ENCODE measurements around the gene PGM1.

PGM1 gene

GRCh38 chr1:63662056-63662836, 69.0 kb downstream of the PGM1 start:
- H3K27me3 Mint-ChIP-seq, result no peaks in the 10 kb centered on the region
- no peak overlapping the region for H3K27ac Mint-ChIP-seq
- H3K9me3 Mint-ChIP-seq, result no peaks in the 10 kb centered on the region
- H3K36me3 Mint-ChIP-seq (ENCODE audit: low read depth), result peaks cover 73% of the 10 kb centered on the region
- H3K4me3 Mint-ChIP-seq, result no peak overlapping the region
- no peaks in the 10 kb centered on the region for H3K4me1 Mint-ChIP-seq (ENCODE audit: low read depth)

GRCh38 chr1:63662841-63663240, 69.6 kb downstream of the PGM1 start:
- H3K4me1 Mint-ChIP-seq (ENCODE audit: low read depth), result no peaks in the 10 kb centered on the region
- H3K9me3 Mint-ChIP-seq, result no peaks in the 10 kb centered on the region
- H3K36me3 Mint-ChIP-seq (ENCODE audit: low read depth), result peaks cover 68% of the 10 kb centered on the region
- no peak overlapping the region for H3K4me3 Mint-ChIP-seq
- no peak overlapping the region for H3K27ac Mint-ChIP-seq
- no peaks in the 10 kb centered on the region for H3K27me3 Mint-ChIP-seq

GRCh38 chr1:63663301-63663700, 70.1 kb downstream of the PGM1 start:
- peaks cover 64% of the 10 kb centered on the region for H3K36me3 Mint-ChIP-seq (ENCODE audit: low read depth)
- H3K27me3 Mint-ChIP-seq, result no peaks in the 10 kb centered on the region
- H3K9me3 Mint-ChIP-seq, result no peaks in the 10 kb centered on the region
- no peak overlapping the region for H3K27ac Mint-ChIP-seq
- no peak overlapping the region for H3K4me3 Mint-ChIP-seq
- H3K4me1 Mint-ChIP-seq (ENCODE audit: low read depth), result no peaks in the 10 kb centered on the region

- H3K27ac Mint-ChIP-seq, result no peak overlapping the region
- H3K36me3 Mint-ChIP-seq (ENCODE audit: low read depth), result peaks cover 59% of the 10 kb centered on the region
- H3K27me3 Mint-ChIP-seq, result no peaks in the 10 kb centered on the region
These were observed 70.7 kb downstream of the PGM1 start for GRCh38 chr1:63663873-63664272.

GRCh38 chr1:63664742-63665141, 71.5 kb downstream of the PGM1 start:
- Mint-ChIP-seq H3K36me3 (ENCODE audit: low read depth) (peaks cover 50% of the 10 kb centered on the region), H3K27me3 (no peaks in the 10 kb centered on the region)

More at GRCh38 chr1:63663873-63664272, 70.7 kb downstream of the PGM1 start:
- Mint-ChIP-seq H3K9me3 (no peaks in the 10 kb centered on the region), H3K4me1 (ENCODE audit: low read depth) (no peaks in the 10 kb centered on the region), H3K4me3 (no peak overlapping the region)

GRCh38 chr1:63665410-63665809, 72.2 kb downstream of the PGM1 start:
- Mint-ChIP-seq H3K4me1 (ENCODE audit: low read depth) (no peaks in the 10 kb centered on the region), H3K9me3 (no peaks in the 10 kb centered on the region), H3K36me3 (ENCODE audit: low read depth) (peaks cover 45% of the 10 kb centered on the region), H3K4me3 (no peak overlapping the region), H3K27ac (no peak overlapping the region), H3K27me3 (no peaks in the 10 kb centered on the region)

More at GRCh38 chr1:63664742-63665141, 71.5 kb downstream of the PGM1 start:
- Mint-ChIP-seq H3K9me3 (no peaks in the 10 kb centered on the region), H3K4me3 (no peak overlapping the region), H3K4me1 (ENCODE audit: low read depth) (no peaks in the 10 kb centered on the region), H3K27ac (no peak overlapping the region)

- Mint-ChIP-seq H3K9me3 (no peaks in the 10 kb centered on the region), H3K36me3 (ENCODE audit: low read depth) (peaks cover 45% of the 10 kb centered on the region), H3K27me3 (no peaks in the 10 kb centered on the region), H3K27ac (no peak overlapping the region), H3K4me3 (no peak overlapping the region), H3K4me1 (ENCODE audit: low read depth) (no peaks in the 10 kb centered on the region)
These were observed 72.6 kb downstream of the PGM1 start for GRCh38 chr1:63665824-63666223.

- no peak overlapping the region for H3K27ac Mint-ChIP-seq
- H3K4me1 Mint-ChIP-seq (ENCODE audit: low read depth), result no peaks in the 10 kb centered on the region
- H3K36me3 Mint-ChIP-seq (ENCODE audit: low read depth), result peaks cover 27% of the 10 kb centered on the region
- H3K27me3 Mint-ChIP-seq, result no peaks in the 10 kb centered on the region
- H3K9me3 Mint-ChIP-seq, result no peaks in the 10 kb centered on the region
- no peak overlapping the region for H3K4me3 Mint-ChIP-seq
These were observed 75.1 kb downstream of the PGM1 start for GRCh38 chr1:63668298-63668697.

- H3K27ac Mint-ChIP-seq, result no peak overlapping the region
- no peaks in the 10 kb centered on the region for H3K4me1 Mint-ChIP-seq (ENCODE audit: low read depth)
- no peaks in the 10 kb centered on the region for H3K27me3 Mint-ChIP-seq
- H3K9me3 Mint-ChIP-seq, result no peaks in the 10 kb centered on the region
- peaks cover 16% of the 10 kb centered on the region for H3K36me3 Mint-ChIP-seq (ENCODE audit: low read depth)
- H3K4me3 Mint-ChIP-seq, result no peak overlapping the region
These were observed 76.1 kb downstream of the PGM1 start for GRCh38 chr1:63669151-63669961.

- H3K4me1 Mint-ChIP-seq (ENCODE audit: low read depth), result no peaks in the 10 kb centered on the region
- H3K27ac Mint-ChIP-seq, result no peak overlapping the region
- H3K36me3 Mint-ChIP-seq (ENCODE audit: low read depth), result peaks cover 9% of the 10 kb centered on the region
- no peaks in the 10 kb centered on the region for H3K27me3 Mint-ChIP-seq
- H3K9me3 Mint-ChIP-seq, result no peaks in the 10 kb centered on the region
- no peak overlapping the region for H3K4me3 Mint-ChIP-seq
These were observed 77.0 kb downstream of the PGM1 start for GRCh38 chr1:63670164-63670563.

- Mint-ChIP-seq H3K27ac (no peak overlapping the region), H3K27me3 (no peaks in the 10 kb centered on the region), H3K4me1 (ENCODE audit: low read depth) (no peaks in the 10 kb centered on the region), H3K36me3 (ENCODE audit: low read depth) (no peaks in the 10 kb centered on the region), H3K4me3 (no peak overlapping the region), H3K9me3 (no peaks in the 10 kb centered on the region)
These were observed 78.3 kb downstream of the PGM1 start for GRCh38 chr1:63671514-63671913.

- H3K27me3 Mint-ChIP-seq, result no peaks in the 10 kb centered on the region
- no peaks in the 10 kb centered on the region for H3K4me1 Mint-ChIP-seq (ENCODE audit: low read depth)
- no peaks in the 10 kb centered on the region for H3K9me3 Mint-ChIP-seq
- no peak overlapping the region for H3K4me3 Mint-ChIP-seq
- peaks cover 4% of the 10 kb centered on the region for H3K36me3 Mint-ChIP-seq (ENCODE audit: low read depth)
- H3K27ac Mint-ChIP-seq, result no peak overlapping the region
These were observed 81.1 kb downstream of the PGM1 start for GRCh38 chr1:63674238-63674864.

- no peaks in the 10 kb centered on the region for H3K4me1 Mint-ChIP-seq (ENCODE audit: low read depth)
- H3K27me3 Mint-ChIP-seq, result no peaks in the 10 kb centered on the region
- no peak overlapping the region for H3K27ac Mint-ChIP-seq
- no peaks in the 10 kb centered on the region for H3K9me3 Mint-ChIP-seq
- no peak overlapping the region for H3K4me3 Mint-ChIP-seq
- H3K36me3 Mint-ChIP-seq (ENCODE audit: low read depth), result peaks cover 4% of the 10 kb centered on the region
These were observed 81.7 kb downstream of the PGM1 start for GRCh38 chr1:63674865-63675419.

GRCh38 chr1:63675420-63675931, 82.3 kb downstream of the PGM1 start:
- Mint-ChIP-seq H3K4me3 (no peak overlapping the region), H3K36me3 (ENCODE audit: low read depth) (peaks cover 4% of the 10 kb centered on the region), H3K9me3 (no peaks in the 10 kb centered on the region), H3K4me1 (ENCODE audit: low read depth) (no peaks in the 10 kb centered on the region), H3K27me3 (no peaks in the 10 kb centered on the region), H3K27ac (no peak overlapping the region)

- no peaks in the 10 kb centered on the region for H3K4me1 Mint-ChIP-seq (ENCODE audit: low read depth)
- no peak overlapping the region for H3K4me3 Mint-ChIP-seq
- no peak overlapping the region for H3K27ac Mint-ChIP-seq
- H3K9me3 Mint-ChIP-seq, result no peaks in the 10 kb centered on the region
- no peaks in the 10 kb centered on the region for H3K27me3 Mint-ChIP-seq
- H3K36me3 Mint-ChIP-seq (ENCODE audit: low read depth), result peaks cover 4% of the 10 kb centered on the region
These were observed 84.3 kb downstream of the PGM1 start for GRCh38 chr1:63677497-63677896.

Data from stimulated activated naive CD8-positive, alpha-beta T cell treated with anti-CD3 and anti-CD28 coated beads, Interleukin-15, Interleukin-2, amounts not matched to agents 100 ng/mL and 50 ng/mL, for 24 hours (primary cell).